Neuronal stem cell (in vitro differentiated cells): Measurements from ENCODE around the gene SEC24A.
"Not testable (repeated sequence)": the region's sequence is repeated elsewhere in the genome, so short reads cannot be mapped to it uniquely, and the experiment has no call there.

Source experiments
- DNase-seq: peaks from one replicate; pipeline ENCODE4 v3.0.0-alpha.2; 2013; ENCODE audit warnings: low spot score
- H2AFZ ChIP-seq: one replicate; pipeline ENCODE4 v1.6.1; 2013; ENCODE audit warnings: mild to moderate bottlenecking, low read length, inconsistent platforms
- H2AK5ac ChIP-seq: 2 replicates; pipeline ENCODE4 v1.6.1; 2013; ENCODE audit warnings: low read depth, mild to moderate bottlenecking, inconsistent platforms, low read length, moderate library complexity, mixed read lengths
- H2BK120ac ChIP-seq: 2 replicates; pipeline ENCODE4 v1.6.1; 2013; ENCODE audit warnings: low read depth, mild to moderate bottlenecking, inconsistent platforms, low read length, moderate library complexity, mixed read lengths
- H2BK12ac ChIP-seq: one replicate; pipeline ENCODE4 v1.6.1; 2013; ENCODE audit warnings: low read length, inconsistent platforms
- H2BK15ac ChIP-seq: 2 replicates; pipeline ENCODE4 v1.6.1; 2013; ENCODE audit warnings: mild to moderate bottlenecking, low read length, inconsistent platforms, mixed read lengths
- H2BK5ac ChIP-seq: one replicate; pipeline ENCODE4 v1.6.1; 2013; ENCODE audit warnings: inconsistent platforms, mild to moderate bottlenecking, low read length, moderate library complexity
- H3K14ac ChIP-seq: one replicate; pipeline ENCODE4 v1.6.1; 2013; ENCODE audit warnings: low read length, inconsistent platforms
- H3K18ac ChIP-seq: 2 replicates; pipeline ENCODE4 v1.6.1; 2013; ENCODE audit warnings: low read length, inconsistent platforms
- H3K23ac ChIP-seq: 2 replicates; pipeline ENCODE4 v1.6.1; 2013; ENCODE audit warnings: low read depth, mild to moderate bottlenecking, mixed read lengths, low read length, inconsistent platforms; ENCODE audit not compliant: poor library complexity
- H3K27ac ChIP-seq: replicated peaks from 3 replicates; pipeline ENCODE4 v1.5.1; 2013; ENCODE audit warnings: low read length, inconsistent platforms
- H3K27me3 ChIP-seq, 3 experiments: 2 replicates each; pipeline ENCODE4 v1.6.1; 2013; ENCODE audit warnings: low read length in 3 of 3, mild to moderate bottlenecking in 2 of 3, inconsistent platforms in 1 of 3, low read depth in 1 of 3, mixed read lengths in 1 of 3, moderate library complexity in 1 of 3; ENCODE audit not compliant: control insufficient read depth in 3 of 3, insufficient read depth in 3 of 3
- H3K36me3 ChIP-seq, 2 donors: replicated peaks in 1 of 2; 2 replicates each; pipeline ENCODE4 v1.6.1; 2013; ENCODE audit warnings: low read length in 2 of 2; ENCODE audit not compliant: control insufficient read depth in 2 of 2, insufficient read depth in 2 of 2
- H3K4ac ChIP-seq: 2 replicates; pipeline ENCODE4 v1.6.1; 2013; ENCODE audit warnings: inconsistent platforms, mild to moderate bottlenecking, low read length, moderate library complexity
- H3K4me1 ChIP-seq, 2 donors: 1 replicate in 1 of 2; 2 replicates in 1 of 2; pipeline ENCODE4 v1.6.1; 2013; ENCODE audit warnings: low read length in 2 of 2, low read depth in 1 of 2; ENCODE audit not compliant: control insufficient read depth in 2 of 2, insufficient read depth in 1 of 2
- H3K4me2 ChIP-seq: one replicate; pipeline ENCODE4 v1.6.1; 2013; ENCODE audit warnings: mild to moderate bottlenecking, low read length, inconsistent platforms; ENCODE audit not compliant: insufficient read depth, poor library complexity, severe bottlenecking
- H3K4me3 ChIP-seq, 2 donors: 2 replicates each; pipeline ENCODE4 v1.5.1; 2013; ENCODE audit warnings: low read length in 2 of 2, mild to moderate bottlenecking in 2 of 2, inconsistent platforms in 1 of 2, moderate library complexity in 1 of 2
- H3K79me1 ChIP-seq: one replicate; pipeline ENCODE4 v1.6.1; 2013; ENCODE audit warnings: low read depth, mild to moderate bottlenecking, inconsistent platforms, low read length, moderate library complexity
- H3K9ac ChIP-seq: one replicate; pipeline ENCODE4 v1.6.1; 2013; ENCODE audit warnings: mild to moderate bottlenecking, low read depth, low read length, inconsistent platforms; ENCODE audit not compliant: poor library complexity
- H3K9me3 ChIP-seq, 2 donors: replicated peaks in 1 of 2; 2 replicates each; pipeline versions ENCODE3 to v1.6.1; 2013; ENCODE audit warnings: low read length in 2 of 2, mild to moderate bottlenecking in 2 of 2, inconsistent platforms in 1 of 2, low read depth in 1 of 2, mixed read lengths in 1 of 2, moderate library complexity in 1 of 2; ENCODE audit not compliant: control insufficient read depth in 2 of 2, insufficient read depth in 1 of 2
- H4K8ac ChIP-seq: one replicate; pipeline ENCODE4 v1.6.1; 2013; ENCODE audit warnings: low read depth, mild to moderate bottlenecking, inconsistent platforms, low read length, moderate library complexity
- H4K91ac ChIP-seq: one replicate; pipeline ENCODE4 v1.6.1; 2013; ENCODE audit warnings: low read length, low read depth, mild to moderate bottlenecking, inconsistent platforms; ENCODE audit not compliant: poor library complexity
- WGBS, 2 donors: extraction: QIAGEN DNeasy Blood & Tissue Kit; methylation state at CpG; one replicate each; pipeline ENCODE4 v1.1.7; 2013; ENCODE audit warnings: missing lambda C conversion rate in 2 of 2, mixed read lengths in 1 of 2; ENCODE audit not compliant: insufficient read length in 2 of 2, insufficient replicate concordance in 1 of 2; ENCODE audit errors: extremely low coverage in 2 of 2; 5-methylcytosine and 5-hydroxymethylcytosine counted together

SEC24A gene

DNA sequence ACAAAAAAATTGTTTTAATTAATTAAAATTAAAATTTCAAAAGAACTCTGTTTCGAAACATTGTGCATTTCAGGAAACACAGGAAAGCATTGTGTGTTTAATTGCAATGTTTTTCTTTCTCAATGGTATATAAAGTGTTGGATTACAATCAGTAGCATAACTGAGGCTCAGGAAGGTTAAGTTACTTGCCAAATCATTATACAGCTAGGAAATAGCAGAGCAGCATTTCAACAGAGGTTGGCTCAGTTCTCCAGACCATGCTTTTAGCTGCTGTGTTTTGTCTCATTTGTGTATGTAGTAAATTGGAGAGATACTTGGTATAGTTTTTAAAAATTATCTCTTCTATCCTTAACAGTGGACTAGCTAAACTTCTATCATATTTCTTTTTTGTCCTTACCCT is 59.7 kb downstream of the SEC24A start:
- H2BK120ac ChIP-seq: no peak overlapping the region
- no peaks in the 10 kb centered on the region for H3K27me3 ChIP-seq
- H2BK15ac ChIP-seq: no peak overlapping the region
- no peak overlapping the region for H3K9ac ChIP-seq
- H4K8ac ChIP-seq: no peak overlapping the region
- H2AK5ac ChIP-seq: no peak overlapping the region
- no peak overlapping the region for H3K4ac ChIP-seq
- no peaks in the 10 kb centered on the region for H3K9me3 ChIP-seq
- H3K23ac ChIP-seq: no peak overlapping the region
- no CpG with 5 or more reads among the region's 1 CpG for WGBS, 2 donors
- H3K36me3 ChIP-seq: peaks cover 10 to 76% of the 10 kb centered on the region in 2 donors
- H2BK5ac ChIP-seq: no peak overlapping the region
- H3K4me2 ChIP-seq: no peak overlapping the region
- H4K91ac ChIP-seq: no peak overlapping the region
- no peak overlapping the region for H2BK12ac ChIP-seq
- no peaks in the 10 kb centered on the region for H3K4me1 ChIP-seq
- no peak overlapping the region for H3K27ac ChIP-seq
- DNase-seq: no peak
- H3K4me3 ChIP-seq: no peak overlapping the region
- H3K14ac ChIP-seq: no peak overlapping the region
- no peaks in the 10 kb centered on the region for H3K79me1 ChIP-seq
- H2AFZ ChIP-seq: no peak overlapping the region
- H3K18ac ChIP-seq: no peak overlapping the region

DNA sequence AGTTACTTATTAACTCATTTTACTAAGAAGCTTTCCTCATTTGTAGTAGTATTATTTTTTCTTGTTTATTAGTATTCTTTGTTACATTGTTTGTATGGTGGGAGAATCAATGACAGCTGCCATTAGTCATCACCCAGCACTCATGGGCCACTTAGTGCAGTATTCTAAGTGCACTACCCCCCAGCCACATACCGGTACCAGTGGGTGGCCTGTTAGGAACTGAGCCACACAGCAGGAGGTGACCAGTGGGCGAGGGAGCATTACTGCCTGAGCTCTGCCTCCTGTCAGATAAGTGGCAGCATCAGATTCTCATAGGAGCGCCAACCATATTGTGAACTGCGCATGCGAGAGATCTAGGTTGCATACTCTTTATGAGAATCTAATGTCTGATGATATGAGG is 65.5 kb downstream of the SEC24A start:
- Histone ChIP-seq H3K4me2 (no peak overlapping the region), H3K9ac (no peak overlapping the region), H2BK12ac (no peak overlapping the region), H2AFZ (no peak overlapping the region), H2BK15ac (no peak overlapping the region), H3K79me1 (no peaks in the 10 kb centered on the region), H3K4me3 (no peak overlapping the region), H3K27ac (no peak overlapping the region), H4K8ac (no peak overlapping the region), H3K4ac (no peak overlapping the region), H2BK120ac (no peak overlapping the region), H3K9me3 (no peaks in the 10 kb centered on the region), H3K27me3 (no peaks in the 10 kb centered on the region), H3K36me3 (peaks cover 10 to 80% of the 10 kb centered on the region in 2 donors), H2AK5ac (no peak overlapping the region), H3K18ac (no peak overlapping the region), H3K23ac (no peak overlapping the region), H4K91ac (no peak overlapping the region), H2BK5ac (no peak overlapping the region), H3K4me1 (no peaks in the 10 kb centered on the region), H3K14ac (no peak overlapping the region)
- no peak for DNase-seq
- WGBS, 2 donors: no CpG with 5 or more reads among the region's 5 CpGs

DNA sequence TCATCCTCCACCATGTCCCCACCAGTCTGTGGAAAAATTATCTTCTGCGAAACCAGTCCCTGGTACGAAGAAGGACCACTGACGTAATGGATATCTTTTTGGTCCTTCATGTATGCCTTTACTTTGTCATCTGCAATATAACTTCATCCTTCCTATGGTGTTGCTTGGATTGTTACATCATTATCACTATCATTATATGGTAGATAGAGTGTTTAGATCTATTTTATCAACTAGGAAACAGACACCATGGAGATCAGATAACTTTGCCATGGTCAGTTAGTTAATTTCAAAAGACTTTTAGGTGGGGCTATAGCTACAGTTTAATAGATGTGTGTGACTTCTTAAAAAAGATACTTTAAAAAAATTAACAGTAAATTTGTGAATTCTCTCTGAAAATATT is 66.0 kb downstream of the SEC24A start:
- peaks cover 13 to 80% of the 10 kb centered on the region in 2 donors for H3K36me3 ChIP-seq
- H2AK5ac ChIP-seq: no peak overlapping the region
- H3K23ac ChIP-seq: no peak overlapping the region
- H3K9ac ChIP-seq: no peak overlapping the region
- no peaks in the 10 kb centered on the region for H3K9me3 ChIP-seq
- DNase-seq: no peak
- no CpG with 5 or more reads among the region's 3 CpGs for WGBS, 2 donors
- H3K4me3 ChIP-seq: no peak overlapping the region
- no peak overlapping the region for H3K27ac ChIP-seq
- H3K4ac ChIP-seq: no peak overlapping the region
- H3K27me3 ChIP-seq: no peaks in the 10 kb centered on the region
- no peak overlapping the region for H2BK15ac ChIP-seq
- H3K4me1 ChIP-seq: no peaks in the 10 kb centered on the region
- no peak overlapping the region for H4K8ac ChIP-seq
- no peak overlapping the region for H2BK12ac ChIP-seq
- H3K4me2 ChIP-seq: no peak overlapping the region
- no peak overlapping the region for H2AFZ ChIP-seq
- no peak overlapping the region for H3K18ac ChIP-seq
- no peak overlapping the region for H4K91ac ChIP-seq
- no peak overlapping the region for H2BK5ac ChIP-seq
- H3K14ac ChIP-seq: no peak overlapping the region
- no peaks in the 10 kb centered on the region for H3K79me1 ChIP-seq
- no peak overlapping the region for H2BK120ac ChIP-seq

DNA sequence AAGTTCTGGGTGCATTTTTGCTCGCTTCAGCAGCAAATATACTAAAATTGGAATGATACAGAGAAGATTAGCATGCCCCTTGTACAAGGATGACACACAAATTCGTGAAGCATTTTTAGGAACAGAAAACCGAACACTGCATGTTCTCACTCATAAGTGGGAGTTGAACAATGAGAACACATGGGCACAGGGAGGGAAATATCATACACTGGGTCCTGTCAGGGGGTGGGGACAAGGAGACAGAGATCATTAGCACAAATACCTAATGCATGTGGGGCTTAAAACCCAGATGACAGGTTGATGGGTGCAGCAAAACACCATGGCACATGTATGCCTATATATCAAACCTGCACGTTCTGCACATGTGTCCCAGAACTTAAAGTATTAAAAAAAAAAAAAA is 66.9 kb downstream of the SEC24A start:
- not testable (repeated sequence) for H2BK12ac ChIP-seq, H3K4me3 ChIP-seq, H2BK5ac ChIP-seq, H2BK120ac ChIP-seq, H3K9ac ChIP-seq, H3K4me1 ChIP-seq, H3K27ac ChIP-seq, H3K23ac ChIP-seq, H2BK15ac ChIP-seq, H3K4me2 ChIP-seq, H3K9me3 ChIP-seq, DNase-seq, H2AFZ ChIP-seq, H3K18ac ChIP-seq, H3K79me1 ChIP-seq, H3K27me3 ChIP-seq, H4K91ac ChIP-seq, H4K8ac ChIP-seq, H2AK5ac ChIP-seq, H3K14ac ChIP-seq, H3K4ac ChIP-seq
- peaks cover 13 to 81% of the 10 kb centered on the region in 2 donors for H3K36me3 ChIP-seq
- no CpG with 5 or more reads among the region's 4 CpGs for WGBS, 2 donors
